ENCODE data around the gene TBX21.

TBX21 gene

GRCh38 chr17:47713980-47714700, 18.9 kb upstream of the TBX21 start:
- DNase-seq (ENCODE audit: low read depth, low spot score) = no peak

GRCh38 chr17:47714773-47715396, 18.2 kb upstream of the TBX21 start:
- DNase-seq (ENCODE audit: low read depth, low spot score) = no peak

GRCh38 chr17:47715669-47716325, 17.2 kb upstream of the TBX21 start:
- no peak for DNase-seq (ENCODE audit: low read depth, low spot score)

GRCh38 chr17:47716375-47716774, 16.7 kb upstream of the TBX21 start:
- no peak for DNase-seq (ENCODE audit: low read depth, low spot score)

GRCh38 chr17:47717261-47717697, 15.8 kb upstream of the TBX21 start:
- no peak for DNase-seq (ENCODE audit: low read depth, low spot score)

GRCh38 chr17:47717979-47718621, 14.9 kb upstream of the TBX21 start:
- DNase-seq (ENCODE audit: low read depth, low spot score) = peak; percentile 53

- DNase-seq (ENCODE audit: low read depth, low spot score) = no peak
Measured at GRCh38 chr17:47718634-47719405, 14.2 kb upstream of the TBX21 start.

- DNase-seq (ENCODE audit: low read depth, low spot score) = peak; percentile 49
Measured at GRCh38 chr17:47719411-47720152, 13.5 kb upstream of the TBX21 start.

GRCh38 chr17:47720196-47720595, 12.8 kb upstream of the TBX21 start:
- DNase-seq (ENCODE audit: low read depth, low spot score) = no peak

GRCh38 chr17:47720754-47721533, 12.1 kb upstream of the TBX21 start:
- peak; percentile 99 for DNase-seq (ENCODE audit: low read depth, low spot score)

- DNase-seq (ENCODE audit: low read depth, low spot score) = no peak
Measured at GRCh38 chr17:47721725-47722124, 11.3 kb upstream of the TBX21 start.

- DNase-seq (ENCODE audit: low read depth, low spot score) = no peak
Measured at GRCh38 chr17:47724705-47725104, 8.3 kb upstream of the TBX21 start.

GRCh38 chr17:47725446-47726111, 7.5 kb upstream of the TBX21 start:
- no peak for DNase-seq (ENCODE audit: low read depth, low spot score)

- no peak for DNase-seq (ENCODE audit: low read depth, low spot score)
Measured at GRCh38 chr17:47726796-47727703, 6.0 kb upstream of the TBX21 start.

GRCh38 chr17:47727704-47728036, 5.4 kb upstream of the TBX21 start:
- no peak for DNase-seq (ENCODE audit: low read depth, low spot score)

GRCh38 chr17:47728214-47728877, 4.7 kb upstream of the TBX21 start:
- DNase-seq (ENCODE audit: low read depth, low spot score) = no peak

GRCh38 chr17:47729476-47729875, 3.6 kb upstream of the TBX21 start:
- DNase-seq (ENCODE audit: low read depth, low spot score) = no peak

- DNase-seq (ENCODE audit: low read depth, low spot score) = no peak
Measured at GRCh38 chr17:47730681-47731080, 2.4 kb upstream of the TBX21 start.

Measured in activated naive CD8-positive, alpha-beta T cell treated with anti-CD3 and anti-CD28 coated beads, Interleukin-2, amount 50 U/mL, for 16 hours (primary cell).